Right lobe of liver (tissue), 6 donors: ENCODE measurements around the gene EVL. TPM values are rescaled to one million over a fixed set of nuclear protein-coding genes. Genes with fewer than 3 reads are reported as not detected.

Source experiments
- ATAC-seq, 4 donors: fragments of 200-7000 bp; cut with Tn5 transposase; one replicate each; pipeline ENCODE4 v1.9.1; 2020; ENCODE audit warnings: mild to moderate bottlenecking in 4 of 4, moderate library complexity in 4 of 4
- DNase-seq, 3 donors: peaks; one replicate each; pipeline ENCODE4 v3.0.0-alpha.2; 2020
- H3K27ac ChIP-seq, 3 donors: fragments of 200-600 bp; one replicate each; pipeline ENCODE4 v1.8.0; 2022
- H3K27me3 ChIP-seq, 2 donors: fragments of 200-600 bp; one replicate each; pipeline ENCODE4 v1.8.0; 2022
- H3K36me3 ChIP-seq, 4 donors: fragments of 200-600 bp; sonication (generic) in 1 of 4; one replicate each; pipeline versions ENCODE4 v1.5.1 to v1.8.0; 2017 to 2022; ENCODE audit warnings: control low read depth in 1 of 4
- H3K4me1 ChIP-seq, 4 donors: fragments of 200-600 bp; sonication (generic) in 1 of 4; one replicate each; pipeline versions ENCODE4 v1.5.1 to v1.8.0; 2017 to 2022; ENCODE audit warnings: control low read depth in 1 of 4
- H3K4me3 ChIP-seq, 3 donors: fragments of 200-600 bp; one replicate each; pipeline ENCODE4 v1.8.0; 2022
- H3K9me3 ChIP-seq, 4 donors: fragments of 200-600 bp; sonication (generic) in 1 of 4; one replicate each; pipeline versions ENCODE4 v1.5.1 to v1.8.0; 2017 to 2022; ENCODE audit warnings: control low read depth in 1 of 4
- CTCF ChIP-seq, 4 donors: fragments of 200-600 bp in 3 of 4; fragments of 450-650 bp in 1 of 4; IDR thresholded peaks; one replicate each; pipeline versions ENCODE4 v1.5.1 to v1.8.0; 2016 to 2022; ENCODE audit warnings: antibody characterized with exemption in 4 of 4, mild to moderate bottlenecking in 2 of 4
- POLR2A ChIP-seq: fragments of 450-650 bp; IDR thresholded peaks from one replicate; pipeline ENCODE4 v1.6.1; 2017; ENCODE audit warnings: antibody characterized with exemption, mild to moderate bottlenecking
- WGBS: methylation state at CpG from one replicate; pipeline ENCODE4 v1.1.6; 2018; ENCODE audit warnings: low coverage, low lambda C conversion rate; ENCODE audit not compliant: insufficient coverage; ENCODE audit errors: missing lambda C conversion rate; 5-methylcytosine and 5-hydroxymethylcytosine counted together
- intact Hi-C, 2 donors: fragments of 100-400 bp; cut with DNase I; formaldehyde crosslinking; loops; one replicate each; pipeline versions ENCODE4 v1.11.2 to v1.14.1; 2022
- total RNA-seq, 6 experiments: library from RNA; depleted of rRNA in 2 of 6; stranded (reverse); fragments of >200 nt in 2 of 6; fragmentation: NEBNext Ultra II Directional in 3 of 6; extraction: Animal tissue kit (Norgen Biotek cat#: 25700) in 3 of 6; gene quantifications; one replicate each; pipeline versions ENCODE4 v1.1.0 to v1.2.4, GENCODE V29; 2016 to 2023
- donor health status: DM: no; HTN: yes; CAD: no.
- donor health status: DM: no; HTN: no; CAD: no.
- donor health status: DM: no; HTN: no; CAD: no.
- donor health status: DM: no; HTN: yes; CAD: no.
- donor health status: DM: no; HTN: yes; CAD: no.

The EVL gene
- total RNA-seq, 6 experiments from 2014 or later = 23.6 to 162 (median 68.4) TPM

GRCh38 chr14:100048786-100049185, 16.4 kb upstream of the EVL start:
- WGBS = 46% methylated on average over 3 of the region's 3 CpGs

GRCh38 chr14:100049220-100049619, 16.0 kb upstream of the EVL start:
- 81% methylated on average over 2 of the region's 2 CpGs for WGBS
- H3K36me3 ChIP-seq = no peaks in the 10 kb centered on the region
- TF ChIP-seq CTCF (IDR thresholded peaks at IDR 0.05) (no peak), POLR2A (no peak)
- ATAC-seq (peak in 1 of 4 donors; percentile 30), DNase-seq (no peak)
- no peak overlapping the region for H3K4me3 ChIP-seq
- H3K9me3 ChIP-seq = no peaks in the 10 kb centered on the region
- no peak overlapping the region for H3K27ac ChIP-seq
- intact Hi-C loops = no loop called here
- H3K27me3 ChIP-seq = no peaks in the 10 kb centered on the region
- H3K4me1 ChIP-seq = peaks cover 0 to 20% (median 4%) of the 10 kb centered on the region in 4 donors

More at GRCh38 chr14:100048786-100049185, 16.4 kb upstream of the EVL start:
- ATAC-seq = peak in 3 of 4 donors; percentile 17 to 43 (median 27)
- Histone ChIP-seq H3K27me3 (no peaks in the 10 kb centered on the region), H3K9me3 (no peaks in the 10 kb centered on the region), H3K4me3 (no peak overlapping the region), H3K4me1 (peaks cover 0 to 20% (median 4%) of the 10 kb centered on the region in 4 donors), H3K27ac (no peak overlapping the region), H3K36me3 (no peaks in the 10 kb centered on the region)
- no peak for DNase-seq
- intact Hi-C loops = no loop called here
- TF ChIP-seq POLR2A = no peak
- TF ChIP-seq CTCF (IDR thresholded peaks at IDR 0.05) = no peak

GRCh38 chr14:100051103-100051502, 14.1 kb upstream of the EVL start:
- intact Hi-C loops = no loop called here
- TF ChIP-seq POLR2A = no peak
- TF ChIP-seq CTCF (IDR thresholded peaks at IDR 0.05) = no peak
- Histone ChIP-seq H3K36me3 (no peaks in the 10 kb centered on the region), H3K4me1 (peaks cover 0 to 20% (median 4%) of the 10 kb centered on the region in 4 donors), H3K27ac (no peak overlapping the region), H3K27me3 (no peaks in the 10 kb centered on the region), H3K4me3 (no peak overlapping the region), H3K9me3 (no peaks in the 10 kb centered on the region)
- 81% methylated on average over 2 of the region's 2 CpGs for WGBS
- peak in 1 of 4 donors; percentile 28 for ATAC-seq
- DNase-seq = no peak

- Histone ChIP-seq H3K9me3 (no peaks in the 10 kb centered on the region), H3K27me3 (no peaks in the 10 kb centered on the region), H3K4me3 (no peak overlapping the region), H3K4me1 (peaks cover 0 to 20% (median 4%) of the 10 kb centered on the region in 4 donors), H3K27ac (no peak overlapping the region), H3K36me3 (no peaks in the 10 kb centered on the region)
- DNase-seq = no peak
- 83% methylated on average over 4 of the region's 5 CpGs for WGBS
- intact Hi-C loops = no loop called here
- TF ChIP-seq POLR2A (no peak), CTCF (IDR thresholded peaks at IDR 0.05) (no peak)
- ATAC-seq = no peak
Observed at GRCh38 chr14:100051543-100051942, 13.7 kb upstream of the EVL start.

GRCh38 chr14:100052819-100053218, 12.4 kb upstream of the EVL start:
- DNase-seq (no peak), ATAC-seq (no peak)
- Histone ChIP-seq H3K9me3 (no peaks in the 10 kb centered on the region), H3K4me3 (no peak overlapping the region), H3K36me3 (no peaks in the 10 kb centered on the region), H3K27ac (no peak overlapping the region), H3K4me1 (peaks cover 0 to 13% (median 2%) of the 10 kb centered on the region in 4 donors), H3K27me3 (no peaks in the 10 kb centered on the region)
- TF ChIP-seq POLR2A = no peak
- TF ChIP-seq CTCF (IDR thresholded peaks at IDR 0.05) = no peak
- intact Hi-C loops = no loop called here
- 50% methylated on average over 2 of the region's 2 CpGs for WGBS
